GM12874 (cell line): Measurements from ENCODE around the gene ADGRF5.

Experiments
- TF ChIP-seq, protein P1 (sequence below): IDR thresholded peaks from 2 replicates; pipeline ENCODE4 v1.5.1; 2011; ENCODE audit warnings: low read depth, mild to moderate bottlenecking, control low read depth, low read length, moderate library complexity; ENCODE audit not compliant: insufficient read depth

ADGRF5 gene

GRCh38 chr6:46921731-46922130 lies at the start of gene ADGRF5:
TSS of gene ADGRF5 (minus strand) at chr6:46921938. CDS start at chr6:46906762, 15,176 bp downstream.
- TF ChIP-seq, protein P1, sequence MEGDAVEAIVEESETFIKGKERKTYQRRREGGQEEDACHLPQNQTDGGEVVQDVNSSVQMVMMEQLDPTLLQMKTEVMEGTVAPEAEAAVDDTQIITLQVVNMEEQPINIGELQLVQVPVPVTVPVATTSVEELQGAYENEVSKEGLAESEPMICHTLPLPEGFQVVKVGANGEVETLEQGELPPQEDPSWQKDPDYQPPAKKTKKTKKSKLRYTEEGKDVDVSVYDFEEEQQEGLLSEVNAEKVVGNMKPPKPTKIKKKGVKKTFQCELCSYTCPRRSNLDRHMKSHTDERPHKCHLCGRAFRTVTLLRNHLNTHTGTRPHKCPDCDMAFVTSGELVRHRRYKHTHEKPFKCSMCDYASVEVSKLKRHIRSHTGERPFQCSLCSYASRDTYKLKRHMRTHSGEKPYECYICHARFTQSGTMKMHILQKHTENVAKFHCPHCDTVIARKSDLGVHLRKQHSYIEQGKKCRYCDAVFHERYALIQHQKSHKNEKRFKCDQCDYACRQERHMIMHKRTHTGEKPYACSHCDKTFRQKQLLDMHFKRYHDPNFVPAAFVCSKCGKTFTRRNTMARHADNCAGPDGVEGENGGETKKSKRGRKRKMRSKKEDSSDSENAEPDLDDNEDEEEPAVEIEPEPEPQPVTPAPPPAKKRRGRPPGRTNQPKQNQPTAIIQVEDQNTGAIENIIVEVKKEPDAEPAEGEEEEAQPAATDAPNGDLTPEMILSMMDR: no peak

DNA sequence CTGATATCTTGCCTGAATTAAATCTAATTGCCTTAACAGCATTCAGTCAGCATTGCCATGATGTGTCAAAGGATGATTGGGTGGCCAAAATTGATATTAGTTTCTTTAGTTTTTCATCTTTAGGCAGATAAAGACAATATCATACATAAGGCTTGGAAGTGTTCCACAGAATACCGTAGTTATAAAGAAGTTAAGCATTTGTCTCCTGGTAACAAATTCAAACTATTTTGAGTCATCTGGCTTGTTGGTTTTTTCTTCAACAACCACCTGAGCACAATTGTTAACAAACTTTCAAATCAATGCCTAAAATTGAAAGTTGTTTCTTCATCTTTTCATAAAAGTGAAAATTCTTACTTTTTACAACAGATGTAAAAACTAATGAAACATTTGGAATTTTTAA lies 47.5 kb upstream of the ADGRF5 start:
- TF ChIP-seq, protein P1: no peak

DNA sequence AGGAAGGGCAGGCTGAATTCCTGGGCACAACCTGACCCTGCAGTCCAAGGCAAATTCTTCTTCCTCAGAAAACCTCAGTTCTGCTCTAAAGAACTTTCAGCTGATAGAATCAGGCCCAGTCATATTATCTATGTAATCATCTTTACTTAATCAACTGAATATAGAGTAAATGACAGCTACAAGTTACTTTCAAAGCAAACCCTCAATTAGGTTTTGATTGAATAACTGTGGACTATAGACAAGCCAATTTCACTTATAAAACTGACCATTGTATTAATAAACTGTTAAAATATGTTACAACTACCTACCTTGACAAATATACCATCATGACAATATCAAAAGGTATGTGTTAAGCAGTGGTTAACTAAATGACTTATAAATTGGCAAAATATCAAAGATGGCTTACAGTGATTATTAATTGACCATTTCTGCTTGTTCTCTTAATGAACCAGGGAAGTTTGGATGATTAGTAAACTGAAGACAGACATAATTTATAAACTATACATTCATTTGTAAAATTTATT lies 46.1 kb upstream of the ADGRF5 start:
- TF ChIP-seq, protein P1: no peak

DNA sequence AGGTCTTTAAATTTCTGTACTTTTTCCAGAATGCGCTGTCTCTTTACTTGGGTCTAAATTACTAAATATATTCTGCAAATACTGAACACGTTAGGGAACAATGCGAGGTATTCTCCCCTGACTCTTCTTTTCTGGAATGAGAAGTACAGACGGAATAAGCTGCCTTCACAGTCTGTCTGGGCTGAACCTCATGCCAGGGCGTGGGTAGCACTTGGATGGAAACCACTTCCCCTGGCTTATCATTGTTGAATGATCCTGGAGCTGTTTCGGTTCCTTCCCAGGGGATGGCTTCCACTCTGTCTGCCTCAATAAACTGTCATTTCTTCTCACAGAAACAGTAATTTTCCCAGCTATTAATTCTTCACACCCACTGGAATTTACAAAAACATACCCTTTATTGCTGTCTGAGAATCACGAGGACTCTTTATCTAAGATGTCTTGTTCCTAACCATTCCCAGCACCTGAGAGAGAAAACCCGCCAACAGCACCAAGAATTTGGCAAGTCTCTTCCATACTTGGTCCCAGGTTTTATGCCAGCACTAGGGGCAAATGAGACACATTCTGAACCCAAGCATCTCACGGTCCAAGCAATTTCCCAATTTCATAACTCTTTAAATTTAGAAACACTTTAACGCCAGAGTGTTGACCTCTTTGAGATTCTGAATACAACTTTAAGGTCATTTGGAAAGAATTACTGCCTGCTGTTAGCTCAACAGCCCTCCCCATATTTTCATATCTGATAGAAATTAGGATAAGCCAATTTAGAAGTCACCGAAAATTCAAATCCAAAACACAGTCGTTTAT lies 43.2 kb upstream of the ADGRF5 start:
- TF ChIP-seq, protein P1: no peak

DNA sequence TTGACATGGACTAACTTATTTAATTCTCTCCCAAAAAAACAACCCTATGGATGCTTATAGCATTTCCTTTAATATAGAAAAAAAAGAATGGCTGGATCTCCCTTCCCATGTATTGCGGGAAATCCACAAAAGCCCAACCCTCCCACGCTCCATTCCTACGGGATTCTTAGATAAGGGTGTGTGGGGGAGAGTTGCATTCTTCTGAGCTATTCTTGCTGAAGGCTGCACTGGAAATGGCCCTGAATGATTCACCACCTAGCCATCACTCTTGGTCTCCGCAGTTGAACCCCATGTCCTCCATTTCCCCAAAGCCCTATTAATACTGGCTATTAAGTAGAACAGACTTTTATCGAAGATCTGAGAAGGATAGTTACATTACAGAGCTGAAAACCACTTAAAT lies 41.9 kb upstream of the ADGRF5 start:
- TF ChIP-seq, protein P1: no peak

- TF ChIP-seq, protein P1: no peak
These were observed 41.3 kb upstream of the ADGRF5 start for GRCh38 chr6:46963039-46963438.

DNA sequence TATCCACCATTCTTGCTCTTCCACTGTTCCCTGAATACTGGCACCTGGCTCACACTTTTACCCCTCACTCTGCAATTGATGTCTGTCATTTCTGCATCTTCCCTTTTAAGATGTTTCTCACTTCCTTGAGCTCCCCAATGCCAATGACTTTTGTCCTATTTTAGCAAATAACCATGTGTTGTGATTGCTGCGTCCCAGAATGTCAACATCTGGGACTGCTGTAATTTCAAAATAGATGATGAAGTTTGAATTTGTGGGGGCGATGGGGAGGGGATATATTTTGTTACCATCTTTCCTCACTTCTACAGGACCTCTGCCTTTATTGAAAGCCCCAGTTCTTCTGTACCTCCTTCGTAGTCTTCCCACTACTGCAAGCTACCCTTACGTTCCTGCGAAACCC lies 40.0 kb upstream of the ADGRF5 start:
- TF ChIP-seq, protein P1: no peak
